SHP77 treated with DMSO at 0.1 percent for 48 hours (cell line): Measurements from ENCODE around the gene CHST11.
A peak's percentile ranks its signal among the peaks of the same experiment; 100 is the strongest.

Experiments used
- DNase-seq: peaks from one replicate; lab custom pipeline; 2025; lab: John Stamatoyannopoulos, UW

The CHST11 gene

GRCh38 chr12:104456417-104456949 lies at the start of gene CHST11:
TSS of gene CHST11 (plus strand) at chr12:104456948.
- peak; percentile 74 for DNase-seq

- no peak for DNase-seq
Measured at GRCh38 chr12:104407438-104407837, 49.3 kb upstream of the CHST11 start.

- DNase-seq: no peak
Measured at GRCh38 chr12:104407922-104408321, 48.8 kb upstream of the CHST11 start.

DNA sequence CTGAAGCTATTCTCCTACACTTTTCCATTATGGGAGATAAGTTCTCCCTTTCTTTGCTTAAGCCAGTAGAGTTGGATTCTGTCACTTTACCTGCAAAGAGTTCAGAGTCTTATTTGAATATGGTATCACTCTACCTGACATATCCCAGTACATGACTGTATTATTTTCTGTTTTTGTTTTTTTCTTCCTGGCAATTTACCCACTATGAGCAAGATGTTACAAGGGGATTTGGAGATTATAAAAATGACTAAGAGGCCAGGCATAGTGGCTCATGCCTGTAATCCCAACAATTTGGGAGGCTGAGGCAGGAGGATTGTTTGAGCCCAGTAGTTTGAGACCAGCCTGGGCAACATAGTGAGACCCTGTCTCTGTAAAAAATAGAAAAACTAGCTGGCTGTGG lies 46.4 kb upstream of the CHST11 start:
- no peak for DNase-seq

- no peak for DNase-seq
Measured at GRCh38 chr12:104410786-104411185, 46.0 kb upstream of the CHST11 start.

GRCh38 chr12:104411826-104412641 lies 44.7 kb upstream of the CHST11 start:
- DNase-seq: no peak

- DNase-seq: no peak
Measured at GRCh38 chr12:104412681-104413080, 44.1 kb upstream of the CHST11 start.

DNA sequence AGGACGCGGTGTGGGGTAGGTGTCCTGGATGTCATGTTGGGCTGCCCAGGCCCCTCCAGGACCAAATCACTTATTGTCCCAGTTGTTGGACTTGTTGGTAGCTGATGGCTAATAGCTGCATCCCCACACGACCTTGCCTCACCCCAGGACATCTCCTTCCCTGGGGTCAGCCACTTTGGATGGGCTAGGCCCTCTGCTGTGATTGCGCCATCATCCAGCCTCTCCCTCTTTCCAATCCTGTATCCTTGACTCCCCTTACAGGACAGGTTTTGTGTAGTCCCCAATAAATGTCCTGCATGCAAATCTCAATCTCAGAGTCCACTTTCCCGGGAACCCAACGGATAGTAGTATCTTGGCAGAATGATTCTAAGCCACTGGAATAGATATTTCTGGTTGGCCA lies 43.4 kb upstream of the CHST11 start:
- DNase-seq: no peak

- DNase-seq: no peak
Measured at GRCh38 chr12:104414581-104415341, 42.0 kb upstream of the CHST11 start.

GRCh38 chr12:104415342-104415980 lies 41.3 kb upstream of the CHST11 start:
- no peak for DNase-seq

DNA sequence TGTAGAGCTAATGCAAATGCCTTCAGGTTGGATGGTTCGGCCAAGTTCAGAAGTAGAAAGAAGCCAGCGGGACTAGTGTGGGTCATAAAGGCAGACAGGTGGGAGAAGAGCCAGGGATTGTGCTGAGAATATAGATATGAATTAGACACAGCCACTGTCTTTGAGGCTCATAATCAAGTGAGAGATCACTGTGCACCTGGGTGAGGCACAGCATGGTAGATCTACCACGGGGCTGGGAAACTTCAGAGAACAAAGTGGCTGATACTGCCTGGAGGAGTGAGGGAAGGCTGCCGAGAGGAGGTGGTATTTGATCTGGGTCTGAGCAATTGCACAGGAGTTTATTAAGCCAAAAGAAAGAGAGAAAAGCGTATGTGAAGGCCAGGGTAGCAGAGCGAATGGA lies 40.6 kb upstream of the CHST11 start:
- DNase-seq: no peak

- DNase-seq: no peak
Measured at GRCh38 chr12:104416585-104416984, 40.2 kb upstream of the CHST11 start.

GRCh38 chr12:104419717-104420116 lies 37.0 kb upstream of the CHST11 start:
- no peak for DNase-seq

- no peak for DNase-seq
Measured at GRCh38 chr12:104420868-104421267, 35.9 kb upstream of the CHST11 start.

- DNase-seq: no peak
Measured at GRCh38 chr12:104421343-104421742, 35.4 kb upstream of the CHST11 start.

DNA sequence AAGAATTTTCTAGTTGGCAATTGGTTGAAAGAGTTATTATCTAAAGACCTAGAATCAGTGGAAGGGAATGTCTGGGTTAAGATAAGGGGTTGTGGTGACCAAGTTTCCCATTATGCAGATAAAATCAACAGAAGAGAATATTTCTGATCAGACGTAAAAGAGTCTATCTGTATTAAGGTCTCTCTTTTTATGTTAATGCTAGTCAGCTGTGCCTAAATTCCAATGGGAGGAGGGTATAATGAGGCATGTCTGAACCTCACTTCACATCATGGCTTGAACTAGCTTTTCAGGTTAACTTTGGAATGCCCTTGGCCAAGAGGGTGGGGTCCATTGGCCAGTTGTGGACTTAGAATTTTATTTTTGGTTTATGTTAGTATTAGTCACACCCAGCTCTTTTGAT lies 34.3 kb upstream of the CHST11 start:
- DNase-seq: no peak

- no peak for DNase-seq
Measured at GRCh38 chr12:104423273-104423672, 33.5 kb upstream of the CHST11 start.

DNA sequence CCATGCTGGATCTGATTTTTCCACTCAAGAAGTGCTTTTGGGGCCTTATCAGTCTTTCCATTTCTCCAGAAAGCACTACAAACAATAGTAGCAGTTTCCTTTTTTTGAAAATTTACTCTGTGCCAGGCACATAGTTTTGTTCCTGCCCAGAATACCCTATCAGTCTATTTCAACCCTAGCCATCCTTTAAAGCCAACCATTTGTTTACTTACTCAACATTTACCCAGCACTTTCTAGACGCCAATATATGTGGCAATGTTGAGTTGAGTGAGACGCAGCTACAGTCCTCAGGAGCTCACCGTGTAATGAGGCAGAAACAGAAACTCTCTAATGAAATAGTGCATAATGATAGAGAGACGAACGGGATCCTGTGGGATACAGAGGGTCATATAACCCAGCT lies 32.9 kb upstream of the CHST11 start:
- no peak for DNase-seq

GRCh38 chr12:104424955-104425354 lies 31.8 kb upstream of the CHST11 start:
- no peak for DNase-seq

GRCh38 chr12:104425614-104426013 lies 31.1 kb upstream of the CHST11 start:
- DNase-seq: no peak

DNA sequence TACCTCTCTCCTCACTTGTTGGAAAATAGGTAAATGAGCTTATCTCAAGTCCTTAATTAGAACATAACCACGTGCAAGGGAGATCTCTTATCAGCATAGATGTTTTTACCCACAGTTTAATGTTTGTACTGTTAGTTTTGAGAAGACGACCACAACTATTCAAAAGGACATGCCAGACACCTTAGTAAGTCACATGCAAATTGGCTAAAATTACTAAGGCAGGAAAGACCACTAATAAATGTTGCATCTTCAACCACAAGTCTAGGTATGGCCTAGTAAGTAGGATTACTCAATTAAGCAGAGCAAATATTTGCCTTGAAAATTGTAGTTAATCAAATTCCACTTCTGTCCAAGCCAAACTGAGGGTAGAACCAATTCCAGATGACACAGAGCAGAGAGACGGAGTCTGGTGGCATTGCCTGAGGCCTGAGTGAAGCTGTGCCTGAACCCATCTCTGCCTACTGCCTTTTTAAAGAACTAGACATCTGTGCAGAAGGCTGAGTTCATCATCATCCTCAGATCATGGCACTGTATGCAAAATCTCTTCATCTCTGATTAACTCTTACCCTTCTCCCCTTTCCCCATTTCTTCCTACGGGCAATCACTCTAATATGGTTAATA lies 29.7 kb upstream of the CHST11 start:
- no peak for DNase-seq

GRCh38 chr12:104427547-104427938 lies 29.2 kb upstream of the CHST11 start:
- DNase-seq: no peak
